Activated T-helper 1 cell treated with anti-CD3 and anti-CD28 coated beads, Interleukin-12 subunit alpha, Interleukin-12 subunit beta, Interleukin-2, Interleukin-4 antibody, amounts not matched to agents 30 ng/mL and 10 ng/mL and 1 ng/mL, durations not matched to agents 14 hours and 24 hours and 36 hours (primary cell): Measurements from ENCODE around the gene MMP13. TPM values are rescaled to one million over a fixed set of nuclear protein-coding genes. Genes with fewer than 3 reads are reported as not detected.

Source experiments
- DNase-seq: peaks from one replicate; pipeline ENCODE4 v3.0.0; 2021; ENCODE audit warnings: low spot score
- H3K27ac Mint-ChIP-seq: one replicate; pipeline ENCODE4 v1.8.0; 2021; ENCODE audit warnings: mild to moderate bottlenecking, mixed read lengths
- H3K27me3 Mint-ChIP-seq: one replicate; pipeline ENCODE4 v1.8.0; 2022; ENCODE audit warnings: mild to moderate bottlenecking, moderate library complexity, mixed read lengths; ENCODE audit not compliant: insufficient read depth
- H3K36me3 Mint-ChIP-seq: one replicate; pipeline ENCODE4 v1.8.0; 2021; ENCODE audit warnings: low read depth, mixed read lengths
- H3K4me1 Mint-ChIP-seq: one replicate; pipeline ENCODE4 v1.8.0; 2021; ENCODE audit warnings: low read depth, mixed read lengths
- H3K4me3 Mint-ChIP-seq: one replicate; pipeline ENCODE4 v1.8.0; 2021; ENCODE audit warnings: mild to moderate bottlenecking, moderate library complexity, mixed read lengths
- H3K9me3 Mint-ChIP-seq: one replicate; pipeline ENCODE4 v1.8.0; 2021; ENCODE audit warnings: mixed read lengths
- intact Hi-C: fragments of 100-400 bp; cut with micrococcal nuclease; formaldehyde crosslinking; loops from one replicate; pipeline ENCODE4 v1.15.1; 2024
- total RNA-seq: library from RNA; stranded (reverse); gene quantifications from 2 replicates; pipeline ENCODE4 v1.2.3, GENCODE V29; 2022

MMP13 gene
- total RNA-seq, 1 donor from 2014 or later, result not detected

DNA sequence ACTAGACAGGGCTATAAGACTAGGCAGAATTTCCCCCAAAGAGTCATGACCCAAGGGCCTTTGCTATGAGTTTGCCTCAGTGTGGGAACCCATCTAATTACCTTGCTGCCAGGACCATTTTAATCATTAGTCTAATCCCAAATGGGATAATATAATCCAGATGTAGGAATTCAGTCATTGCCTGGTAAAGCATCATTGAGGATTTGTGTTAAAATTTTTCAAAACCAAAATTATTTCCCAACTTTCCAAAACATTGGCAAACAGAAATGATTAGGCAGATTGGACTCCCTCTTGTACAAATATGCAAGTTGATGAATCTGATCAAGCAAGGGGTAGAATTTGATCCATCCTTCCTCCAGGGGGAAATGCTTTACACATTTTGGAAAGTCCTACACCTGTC is 16.2 kb upstream of the MMP13 start:
- Mint-ChIP-seq H3K36me3 (no peaks in the 10 kb centered on the region), H3K9me3 (no peaks in the 10 kb centered on the region), H3K4me3 (no peak overlapping the region), H3K27me3 (peaks cover 12% of the 10 kb centered on the region), H3K4me1 (no peaks in the 10 kb centered on the region), H3K27ac (no peak overlapping the region)
- intact Hi-C loops, result no loop called here
- no peak for DNase-seq

DNA sequence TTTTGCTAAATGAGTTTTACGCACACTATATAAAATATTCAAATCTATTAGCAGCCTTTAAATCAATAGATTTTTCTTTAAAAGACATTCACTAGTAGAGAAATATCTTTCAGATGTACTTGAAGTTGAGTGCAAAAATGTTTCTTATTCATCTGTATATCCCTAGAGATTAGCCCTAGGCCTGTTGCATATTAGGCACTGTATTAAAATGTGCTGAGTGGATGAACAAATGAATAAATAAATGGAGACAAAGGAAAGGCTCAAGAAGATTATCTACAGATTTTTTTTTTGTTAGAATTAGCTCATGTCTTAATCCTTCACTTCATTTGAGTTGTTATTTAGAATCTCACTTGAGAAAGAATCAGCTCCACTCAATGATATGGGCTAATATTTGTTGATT is 12.0 kb upstream of the MMP13 start:
- Mint-ChIP-seq H3K4me3 (no peak overlapping the region), H3K4me1 (no peaks in the 10 kb centered on the region), H3K27ac (no peak overlapping the region), H3K27me3 (peaks cover 10% of the 10 kb centered on the region), H3K36me3 (no peaks in the 10 kb centered on the region), H3K9me3 (no peaks in the 10 kb centered on the region)
- intact Hi-C loops, result no loop called here
- DNase-seq, result no peak

DNA sequence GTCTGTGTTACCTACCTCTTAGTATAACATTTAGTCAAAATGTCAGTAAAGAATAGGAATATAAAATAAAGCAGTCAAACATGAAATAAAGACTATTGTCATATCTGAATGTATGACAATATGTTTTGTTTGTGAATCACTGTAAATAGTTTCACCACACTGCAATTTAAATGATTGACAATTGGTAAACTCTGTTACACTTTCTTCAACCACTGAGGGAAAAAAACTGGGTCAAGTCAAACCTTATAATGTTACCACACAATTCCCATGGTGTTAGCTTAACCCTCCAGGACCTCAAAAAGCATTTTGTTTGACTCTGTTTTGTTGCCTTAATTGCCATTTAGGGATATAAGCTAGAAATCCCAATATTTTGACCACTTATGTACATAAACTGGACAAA is 10.5 kb upstream of the MMP13 start:
- intact Hi-C loops, result no loop called here
- no peak for DNase-seq
- Mint-ChIP-seq H3K9me3 (no peaks in the 10 kb centered on the region), H3K27me3 (peaks cover 9% of the 10 kb centered on the region), H3K4me3 (no peak overlapping the region), H3K4me1 (no peaks in the 10 kb centered on the region), H3K36me3 (no peaks in the 10 kb centered on the region), H3K27ac (no peak overlapping the region)

DNA sequence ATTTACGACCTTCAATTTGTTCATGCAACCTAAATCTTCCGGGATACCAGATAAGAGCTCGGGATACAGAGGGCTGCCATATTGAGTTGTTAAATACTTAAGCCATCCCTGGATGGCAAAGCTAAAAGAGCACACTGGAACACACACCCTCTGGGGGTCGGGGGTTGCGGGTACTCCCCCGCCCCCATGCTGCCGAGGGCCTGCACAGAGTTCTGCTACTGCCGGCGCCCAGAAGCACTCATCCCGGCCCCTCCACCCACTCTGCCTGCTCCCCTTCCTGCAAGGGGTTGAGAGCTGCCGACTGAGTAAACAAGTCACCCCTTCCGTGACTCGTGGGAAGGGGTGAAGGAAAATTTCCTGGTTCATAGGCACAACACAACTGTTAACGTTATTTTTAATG is 9.3 kb upstream of the MMP13 start:
- no peaks in the 10 kb centered on the region for H3K36me3 Mint-ChIP-seq
- no peak overlapping the region for H3K4me3 Mint-ChIP-seq
- intact Hi-C loops, result no loop called here
- H3K27ac Mint-ChIP-seq, result no peak overlapping the region
- H3K4me1 Mint-ChIP-seq, result no peaks in the 10 kb centered on the region
- no peak for DNase-seq
- H3K27me3 Mint-ChIP-seq, result peaks cover 4% of the 10 kb centered on the region
- no peaks in the 10 kb centered on the region for H3K9me3 Mint-ChIP-seq

DNA sequence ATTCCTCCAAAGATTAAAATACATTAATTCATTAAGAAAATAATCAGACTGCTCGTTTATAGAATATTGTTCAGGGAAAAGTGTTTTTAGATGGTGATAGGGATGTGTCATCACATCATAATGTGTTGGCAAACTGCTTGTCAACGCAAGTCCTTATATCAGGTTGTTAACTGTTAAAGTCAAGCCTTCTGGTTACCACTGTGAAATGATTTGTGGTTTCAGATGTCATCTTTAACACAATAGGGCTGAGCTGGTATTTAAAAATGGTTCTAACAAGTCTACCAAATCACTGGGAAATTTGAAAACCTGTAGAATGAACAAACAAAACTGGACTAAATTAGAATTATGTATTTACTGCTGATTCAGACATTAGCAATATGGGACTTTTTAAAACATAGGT is 2.4 kb upstream of the MMP13 start:
- Mint-ChIP-seq H3K4me1 (no peaks in the 10 kb centered on the region), H3K36me3 (no peaks in the 10 kb centered on the region), H3K27me3 (peaks cover 9% of the 10 kb centered on the region), H3K9me3 (no peaks in the 10 kb centered on the region), H3K27ac (no peak overlapping the region), H3K4me3 (no peak overlapping the region)
- no peak for DNase-seq
- intact Hi-C loops, result no loop called here

DNA sequence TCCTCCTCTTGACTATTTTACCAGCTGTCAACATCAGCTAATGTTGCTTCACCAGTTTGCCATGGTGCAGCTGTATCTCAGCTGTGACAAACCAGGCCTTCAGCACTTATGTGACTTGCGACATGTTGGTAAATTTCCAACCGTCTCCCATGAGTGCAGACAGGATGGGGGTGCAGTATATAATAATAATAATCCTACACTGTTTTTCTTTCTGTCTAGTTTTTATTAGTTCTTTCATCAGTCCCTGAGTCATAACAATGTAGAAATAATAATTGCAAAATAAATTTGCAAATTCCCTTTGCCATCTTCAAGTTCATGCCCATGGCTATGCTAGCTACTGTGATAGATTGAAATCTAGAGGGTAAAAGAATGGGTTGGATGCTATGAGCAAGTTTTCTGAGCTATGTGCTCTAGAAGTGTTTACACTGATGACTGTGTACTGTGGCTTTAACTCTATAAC is 4.9 kb downstream of the MMP13 start:
- Mint-ChIP-seq H3K4me1 (no peaks in the 10 kb centered on the region), H3K4me3 (no peak overlapping the region), H3K36me3 (no peaks in the 10 kb centered on the region), H3K27me3 (peaks cover 7% of the 10 kb centered on the region), H3K27ac (no peak overlapping the region), H3K9me3 (no peaks in the 10 kb centered on the region)
- DNase-seq, result no peak
- intact Hi-C loops, result no loop called here

DNA sequence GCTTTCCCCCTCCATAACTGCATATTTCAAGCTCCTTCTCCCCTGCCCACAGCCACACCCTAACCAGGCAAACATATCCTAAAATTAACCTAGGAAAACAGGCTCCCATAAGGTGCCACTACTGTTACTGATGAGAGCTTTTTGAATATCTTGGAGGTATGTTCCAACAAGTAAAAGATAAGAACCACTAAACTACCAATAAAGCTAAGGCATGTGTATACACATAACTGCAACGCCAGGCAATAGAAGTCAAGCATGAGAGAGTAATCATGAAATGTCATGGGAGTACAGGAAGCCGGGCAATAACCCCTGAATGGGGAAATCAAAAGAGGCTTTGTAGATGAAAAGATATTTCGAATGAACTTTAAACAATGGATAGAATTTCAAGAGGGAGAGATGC is 9.3 kb downstream of the MMP13 start:
- intact Hi-C loops, result no loop called here
- Mint-ChIP-seq H3K27me3 (peaks cover 5% of the 10 kb centered on the region), H3K4me1 (peaks cover 7% of the 10 kb centered on the region), H3K36me3 (no peaks in the 10 kb centered on the region), H3K4me3 (no peak overlapping the region), H3K27ac (no peak overlapping the region), H3K9me3 (no peaks in the 10 kb centered on the region)
- no peak for DNase-seq

DNA sequence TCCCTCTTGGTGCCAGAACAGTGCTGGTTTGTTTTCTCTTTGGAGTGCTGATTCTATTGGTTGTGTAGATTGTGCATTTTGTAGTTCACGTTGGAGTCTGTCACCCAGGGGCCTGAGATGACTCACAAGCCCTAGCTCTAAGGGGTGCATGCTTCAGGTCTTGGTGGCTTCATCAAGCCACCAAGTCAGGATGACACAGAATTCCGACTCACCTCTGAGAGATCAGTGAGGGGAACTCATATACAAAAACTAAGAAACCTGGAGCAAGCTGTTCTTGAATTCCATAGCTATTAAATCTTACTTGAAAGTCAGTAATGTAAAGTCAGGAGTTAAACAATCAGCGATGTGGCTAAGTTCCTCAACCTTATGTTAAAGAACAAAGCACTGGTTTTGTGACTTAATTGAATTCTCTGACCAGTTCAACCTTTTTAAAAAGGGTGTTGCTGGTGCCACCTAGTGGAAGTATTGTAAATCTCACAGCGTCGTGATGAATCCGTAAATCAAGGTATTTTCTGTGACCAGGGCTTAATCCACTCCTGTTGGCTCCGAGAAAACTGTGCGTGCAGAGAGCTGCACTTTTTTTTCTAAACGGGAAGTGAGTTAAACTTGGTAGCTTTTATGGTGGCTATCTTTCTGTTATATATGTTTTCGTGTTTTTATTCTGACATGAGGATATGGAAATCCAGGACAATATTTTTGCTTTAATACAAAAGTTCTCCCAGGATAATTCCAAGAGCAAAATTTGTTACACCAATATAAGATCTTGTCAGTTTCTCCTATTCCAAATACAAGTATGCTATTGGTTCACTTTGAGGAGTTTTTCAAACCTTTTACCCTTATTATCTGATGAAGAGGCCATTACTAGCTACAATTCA is 14.6 kb downstream of the MMP13 start:
- no peak overlapping the region for H3K4me3 Mint-ChIP-seq
- no peaks in the 10 kb centered on the region for H3K9me3 Mint-ChIP-seq
- peak; percentile 16 for DNase-seq
- peaks cover 2% of the 10 kb centered on the region for H3K27me3 Mint-ChIP-seq
- no peak overlapping the region for H3K27ac Mint-ChIP-seq
- H3K4me1 Mint-ChIP-seq, result peaks cover 15% of the 10 kb centered on the region
- intact Hi-C loops, result loop anchor here (1.0 to 5.0 kb wide), 5 partner anchors 27 to 132 kb away; no protein-coding TSS in a partner anchor
- no peaks in the 10 kb centered on the region for H3K36me3 Mint-ChIP-seq

DNA sequence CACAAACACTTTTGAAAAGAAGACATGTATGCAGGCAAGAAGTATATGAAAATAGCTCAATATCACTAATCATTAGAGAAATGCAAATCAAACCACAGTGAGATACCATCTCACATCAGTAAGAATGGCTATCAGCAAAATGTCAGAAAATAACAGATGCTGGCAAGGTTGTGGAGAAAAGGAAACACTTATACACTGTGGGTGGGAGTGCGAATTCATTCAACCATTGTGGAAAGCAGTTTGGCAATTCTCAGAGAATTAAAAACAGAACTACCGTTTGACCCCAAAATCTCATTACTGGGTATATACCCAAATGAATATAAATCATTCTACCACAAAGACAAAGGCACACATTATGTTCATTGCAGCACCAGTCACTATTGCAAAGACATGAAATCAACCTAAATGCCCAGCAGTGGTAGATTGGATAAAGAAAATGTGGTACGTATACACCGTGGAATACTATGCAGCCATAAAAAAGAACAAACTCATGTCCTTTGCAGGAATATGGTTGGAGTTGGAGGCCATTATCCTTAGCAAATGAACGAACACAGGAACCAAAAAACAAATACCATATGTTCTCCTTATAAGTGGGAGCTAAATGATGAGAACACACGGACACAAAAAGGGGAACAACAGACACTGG is 18.5 kb downstream of the MMP13 start:
- Mint-ChIP-seq H3K27ac (no peak overlapping the region), H3K36me3 (no peaks in the 10 kb centered on the region), H3K27me3 (peaks cover 5% of the 10 kb centered on the region), H3K4me1 (peaks cover 9% of the 10 kb centered on the region), H3K9me3 (no peaks in the 10 kb centered on the region), H3K4me3 (no peak overlapping the region)
- intact Hi-C loops, result no loop called here
- no peak for DNase-seq

DNA sequence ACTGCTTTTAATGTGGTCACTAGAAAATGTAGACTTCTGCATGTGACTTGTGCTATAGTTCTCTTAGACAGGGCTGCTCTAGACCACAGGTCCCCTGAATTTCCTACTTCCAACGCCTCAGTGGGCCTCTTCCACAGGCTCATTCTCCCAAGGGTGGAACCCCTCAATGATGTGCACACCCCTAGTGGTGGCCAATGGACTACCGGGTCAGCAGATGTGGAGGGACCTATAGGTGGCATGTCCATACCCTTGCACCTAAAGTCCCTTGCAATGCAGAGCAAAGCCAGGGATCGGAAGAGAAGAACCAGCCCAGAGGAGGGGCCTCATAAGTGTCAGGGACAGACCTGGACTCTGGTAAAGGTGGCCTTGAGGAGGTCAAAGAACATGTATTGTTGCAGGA is 20.0 kb downstream of the MMP13 start:
- Mint-ChIP-seq H3K4me3 (no peak overlapping the region), H3K9me3 (no peaks in the 10 kb centered on the region), H3K27me3 (peaks cover 3% of the 10 kb centered on the region), H3K4me1 (no peaks in the 10 kb centered on the region), H3K36me3 (no peaks in the 10 kb centered on the region), H3K27ac (no peak overlapping the region)
- intact Hi-C loops, result no loop called here
- DNase-seq, result no peak

DNA sequence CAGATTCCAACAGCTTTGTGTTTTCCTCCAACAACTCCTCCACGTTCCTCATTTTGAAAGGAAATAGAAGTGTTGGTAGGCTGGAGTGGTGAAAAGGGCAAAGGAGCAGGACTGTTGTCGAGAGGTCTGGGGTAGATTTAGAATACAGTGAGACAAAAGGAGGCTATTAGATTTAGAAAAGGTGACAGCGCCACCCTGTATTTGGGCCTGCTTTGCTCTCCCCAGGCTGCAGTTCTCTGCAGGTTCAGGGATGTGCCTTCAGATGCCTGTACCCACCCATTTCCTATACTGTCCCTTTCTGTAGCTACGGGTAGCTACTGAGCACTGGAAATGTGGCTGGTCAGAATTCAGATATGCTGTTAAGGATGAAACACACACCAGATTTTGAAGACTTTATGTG is 20.8 kb downstream of the MMP13 start:
- Mint-ChIP-seq H3K4me3 (no peak overlapping the region), H3K4me1 (no peaks in the 10 kb centered on the region), H3K27me3 (peaks cover 7% of the 10 kb centered on the region), H3K36me3 (no peaks in the 10 kb centered on the region), H3K9me3 (no peaks in the 10 kb centered on the region), H3K27ac (no peak overlapping the region)
- intact Hi-C loops, result no loop called here
- DNase-seq, result no peak

DNA sequence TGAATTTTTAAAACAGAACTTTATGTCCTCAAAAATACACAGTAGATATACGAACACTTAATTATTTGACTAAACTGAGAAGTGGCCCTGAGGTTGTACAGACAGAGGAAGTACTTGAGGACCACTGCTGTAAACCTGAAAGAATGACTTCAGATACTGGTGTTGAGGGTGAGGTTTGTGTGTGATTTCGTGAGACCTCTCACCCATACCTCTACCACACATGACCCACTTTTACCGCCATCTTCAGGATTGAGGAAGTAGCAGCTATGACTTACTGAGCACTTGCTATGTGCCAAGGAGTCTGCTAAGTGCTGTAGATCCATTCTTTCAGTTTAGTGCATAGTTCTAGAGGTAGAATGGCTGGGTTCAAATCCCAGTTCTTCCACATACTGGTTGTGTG is 21.9 kb downstream of the MMP13 start:
- no peaks in the 10 kb centered on the region for H3K36me3 Mint-ChIP-seq
- no peak overlapping the region for H3K27ac Mint-ChIP-seq
- no peaks in the 10 kb centered on the region for H3K9me3 Mint-ChIP-seq
- H3K4me3 Mint-ChIP-seq, result no peak overlapping the region
- H3K4me1 Mint-ChIP-seq, result no peaks in the 10 kb centered on the region
- H3K27me3 Mint-ChIP-seq, result peaks cover 11% of the 10 kb centered on the region
- intact Hi-C loops, result no loop called here
- DNase-seq, result no peak

DNA sequence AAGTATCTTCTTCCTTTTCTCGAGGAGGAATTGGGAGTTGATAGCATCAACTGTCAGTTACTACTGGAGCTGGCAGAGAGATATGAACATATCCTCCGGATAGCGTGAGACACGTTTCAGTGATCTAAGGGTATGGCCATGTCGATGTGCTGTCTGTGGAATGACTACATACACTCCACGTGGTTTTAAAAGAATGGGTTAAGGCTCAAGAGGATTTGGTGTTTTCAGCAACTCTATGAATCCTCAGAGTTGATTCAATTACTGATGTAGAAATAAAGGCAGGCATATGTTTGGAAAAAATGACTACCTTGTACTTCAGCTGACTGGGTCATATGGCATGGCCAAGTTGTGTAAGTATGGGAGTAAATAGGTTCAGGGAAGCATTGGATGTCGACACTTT is 22.9 kb downstream of the MMP13 start:
- Mint-ChIP-seq H3K27me3 (peaks cover 11% of the 10 kb centered on the region), H3K9me3 (no peaks in the 10 kb centered on the region), H3K4me1 (no peaks in the 10 kb centered on the region), H3K4me3 (no peak overlapping the region), H3K27ac (no peak overlapping the region), H3K36me3 (no peaks in the 10 kb centered on the region)
- intact Hi-C loops, result no loop called here
- no peak for DNase-seq
